HG03135 (cell line): Measurements from ENCODE around the gene HPCAL1.
A peak's percentile ranks its signal among the peaks of the same experiment; 100 is the strongest.

Experiments
- ATAC-seq: cut with Tn5 transposase; IDR thresholded peaks from one replicate; pipeline ENCODE4 v1.9.1; 2021; ENCODE audit warnings: mild to moderate bottlenecking, moderate library complexity; ENCODE audit not compliant: unreplicated experiment

The HPCAL1 gene

DNA sequence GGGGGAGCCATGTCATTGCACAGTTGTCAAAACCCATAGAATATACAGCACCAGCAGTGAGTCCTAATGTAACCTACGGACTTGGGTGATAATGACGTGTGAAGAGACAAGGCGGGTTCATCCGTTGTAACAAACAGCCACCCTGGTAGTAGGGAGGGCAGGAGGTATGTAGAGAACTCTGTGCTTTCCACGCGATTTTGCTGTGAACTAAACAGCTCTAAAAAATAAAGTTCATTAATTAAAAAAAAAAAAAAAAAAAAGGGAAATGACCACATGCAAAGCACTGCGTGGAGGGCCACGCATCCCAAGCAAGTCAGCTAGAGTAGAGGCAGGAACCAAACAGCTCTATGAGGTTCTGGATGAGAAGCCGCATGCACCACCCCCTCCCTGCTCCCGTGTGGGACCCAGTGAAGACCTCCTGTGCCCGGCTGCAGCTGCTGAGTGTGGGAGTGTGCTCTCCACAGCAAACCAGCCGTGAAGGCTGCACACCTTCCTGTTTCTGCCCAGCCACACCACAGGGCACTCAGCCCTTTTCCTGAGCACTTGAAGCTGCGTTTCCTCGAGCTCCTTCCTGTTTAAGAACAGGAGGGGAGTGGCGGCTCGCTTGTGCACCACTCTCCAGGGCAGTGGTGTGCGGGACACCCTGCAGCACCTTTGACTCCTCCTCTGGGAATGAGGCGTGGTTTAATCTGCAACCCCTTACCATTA is 79.8 kb downstream of the HPCAL1 start:
- ATAC-seq = peak; percentile 44

DNA sequence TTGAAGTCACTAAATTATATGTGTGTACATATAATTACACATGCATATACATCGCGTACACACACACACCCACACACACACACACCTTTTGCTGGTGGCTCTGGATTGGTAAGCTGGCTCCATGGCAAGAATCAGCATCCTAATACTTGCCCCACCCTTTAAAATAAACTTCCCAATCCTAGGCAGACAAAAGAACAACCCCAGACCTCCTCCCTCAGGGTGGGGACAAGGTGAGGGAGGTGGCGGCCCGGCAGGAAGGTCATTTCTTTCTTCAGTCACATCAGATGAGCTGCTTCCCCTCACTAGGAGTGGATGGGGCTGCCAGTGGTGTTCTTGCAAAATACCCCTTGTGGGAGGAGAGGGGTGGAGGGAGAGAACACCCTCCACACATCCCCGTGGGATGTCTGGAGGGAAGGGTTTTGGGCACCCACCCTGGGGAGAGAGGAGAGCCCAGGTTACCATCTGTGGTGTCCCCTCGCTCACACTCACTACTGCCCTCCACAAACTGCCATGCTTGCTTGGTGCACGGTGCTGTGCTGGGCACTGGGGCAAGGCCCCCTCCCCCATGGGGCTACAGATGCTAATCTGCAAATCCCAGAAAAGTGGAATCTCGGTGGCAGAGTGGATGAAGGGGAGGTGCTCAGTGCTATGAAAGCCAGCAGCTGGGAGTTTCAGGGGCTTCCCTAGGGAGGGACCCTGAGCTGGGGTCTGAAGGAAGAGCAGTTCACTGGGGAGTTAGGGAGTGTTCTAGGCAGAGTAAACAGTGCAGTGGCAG is 81.4 kb downstream of the HPCAL1 start:
- no peak for ATAC-seq

GRCh38 chr2:10385501-10385900 is 82.8 kb downstream of the HPCAL1 start:
- ATAC-seq = no peak

GRCh38 chr2:10385933-10386773 is 83.4 kb downstream of the HPCAL1 start:
- ATAC-seq = no peak

DNA sequence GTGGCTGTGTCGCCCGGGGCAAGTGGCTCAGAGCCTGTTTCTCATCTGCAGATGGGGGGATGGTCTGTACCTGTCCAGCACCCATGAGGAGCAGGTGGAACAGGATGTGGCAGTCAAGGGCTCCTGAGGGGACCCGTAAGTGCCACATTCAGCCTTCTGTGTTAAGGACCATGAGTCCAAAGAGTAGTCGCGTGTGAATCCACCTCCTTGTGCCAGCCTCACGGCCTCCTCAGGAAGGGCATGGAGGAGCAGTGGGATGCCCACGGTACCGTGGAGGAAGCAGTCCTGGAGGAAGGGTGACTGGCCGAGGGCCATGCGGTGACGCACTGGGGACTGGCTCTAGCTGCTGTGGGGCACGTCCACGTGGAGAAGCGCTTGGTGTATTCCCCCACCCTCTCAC is 84.3 kb downstream of the HPCAL1 start:
- ATAC-seq = no peak

DNA sequence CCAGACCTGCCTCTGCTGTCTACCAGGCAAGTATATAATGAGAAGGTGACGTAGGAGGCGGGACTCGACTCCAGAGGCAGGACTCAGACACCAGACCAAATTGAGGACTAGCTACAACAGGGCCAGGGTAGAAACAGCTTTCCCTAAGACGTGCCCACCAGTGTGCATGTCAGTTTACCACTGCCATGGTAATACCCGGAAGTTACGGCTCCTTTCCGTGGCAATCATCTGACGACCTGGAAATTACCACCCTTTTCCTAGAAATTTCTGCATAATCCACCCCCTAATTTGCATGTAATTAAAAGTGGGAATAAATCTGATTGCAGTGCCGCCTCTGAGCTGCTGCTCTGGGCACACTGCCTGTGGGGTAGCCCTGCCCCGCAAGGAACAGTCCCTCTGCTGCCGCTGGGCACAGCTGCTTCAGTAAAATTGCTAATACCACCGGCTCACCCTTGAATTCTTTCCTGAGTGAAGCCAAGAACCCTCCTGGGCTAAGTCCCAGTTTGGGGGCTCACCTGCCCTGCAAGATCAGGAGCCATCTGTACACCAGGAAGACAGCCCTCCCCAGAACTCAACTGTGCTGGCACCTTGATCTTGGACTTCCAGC is 86.4 kb downstream of the HPCAL1 start:
- ATAC-seq = no peak

DNA sequence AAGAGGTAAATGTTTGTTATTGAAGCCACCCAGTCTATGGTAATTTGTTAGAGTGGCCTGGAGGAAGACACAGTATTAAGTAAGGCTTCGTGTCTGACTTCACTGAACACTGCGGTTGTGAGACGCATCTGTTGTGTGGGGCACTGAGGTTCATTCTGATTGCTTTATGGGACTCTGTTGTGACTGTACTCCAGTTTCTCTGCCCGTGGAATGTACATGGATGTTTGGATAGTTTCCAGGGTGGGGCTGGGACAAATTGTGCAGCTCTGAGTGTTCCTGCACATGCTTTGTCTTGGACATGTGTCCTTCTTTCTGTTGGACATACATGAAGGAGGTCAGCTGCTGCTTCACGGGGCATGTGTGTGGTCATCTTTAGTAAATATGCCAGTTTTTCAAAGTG is 86.9 kb downstream of the HPCAL1 start:
- no peak for ATAC-seq

GRCh38 chr2:10390369-10390801 is 87.7 kb downstream of the HPCAL1 start:
- no peak for ATAC-seq

DNA sequence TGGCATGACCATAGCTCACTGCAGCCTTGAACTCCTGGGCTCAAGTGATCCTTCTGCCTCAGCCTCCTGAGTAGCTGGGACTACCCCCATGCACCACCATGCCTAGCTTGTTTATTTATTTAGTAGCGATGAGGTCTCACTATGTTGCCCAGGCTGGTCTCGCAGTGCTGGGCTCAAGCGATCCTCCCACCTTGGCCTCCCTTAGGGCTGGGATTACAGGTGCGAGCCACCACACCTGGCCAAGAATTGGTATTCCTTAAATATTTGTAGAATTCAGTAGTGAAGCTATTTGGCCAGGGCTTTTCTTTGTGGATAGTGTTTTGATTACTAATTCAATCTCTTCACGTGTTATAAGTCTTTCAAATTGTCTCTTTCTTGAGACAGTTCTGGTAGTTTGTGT is 89.4 kb downstream of the HPCAL1 start:
- no peak for ATAC-seq

- ATAC-seq = no peak
Observed at GRCh38 chr2:10392548-10392947, 89.8 kb downstream of the HPCAL1 start.

- ATAC-seq = no peak
Observed at GRCh38 chr2:10392951-10393639, 90.4 kb downstream of the HPCAL1 start.

DNA sequence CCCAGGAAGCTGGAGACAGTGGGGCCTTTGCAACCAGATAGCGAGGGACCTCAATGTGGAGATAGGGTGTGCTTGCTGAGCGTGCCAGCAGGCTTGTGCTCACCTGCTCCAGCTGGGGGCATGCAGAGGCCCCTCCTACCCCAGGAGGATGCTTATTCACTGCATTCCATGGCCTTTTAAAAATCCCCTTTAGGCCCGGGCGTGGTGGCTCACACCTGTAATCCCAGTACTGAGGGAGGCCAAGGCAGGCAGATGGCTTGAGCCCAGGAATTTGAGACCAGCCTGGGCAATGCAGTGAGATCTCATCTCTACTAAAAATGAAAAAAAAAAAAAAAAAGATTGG is 90.9 kb downstream of the HPCAL1 start:
- ATAC-seq = no peak

- no peak for ATAC-seq
Observed at GRCh38 chr2:10395893-10396292, 93.2 kb downstream of the HPCAL1 start.

DNA sequence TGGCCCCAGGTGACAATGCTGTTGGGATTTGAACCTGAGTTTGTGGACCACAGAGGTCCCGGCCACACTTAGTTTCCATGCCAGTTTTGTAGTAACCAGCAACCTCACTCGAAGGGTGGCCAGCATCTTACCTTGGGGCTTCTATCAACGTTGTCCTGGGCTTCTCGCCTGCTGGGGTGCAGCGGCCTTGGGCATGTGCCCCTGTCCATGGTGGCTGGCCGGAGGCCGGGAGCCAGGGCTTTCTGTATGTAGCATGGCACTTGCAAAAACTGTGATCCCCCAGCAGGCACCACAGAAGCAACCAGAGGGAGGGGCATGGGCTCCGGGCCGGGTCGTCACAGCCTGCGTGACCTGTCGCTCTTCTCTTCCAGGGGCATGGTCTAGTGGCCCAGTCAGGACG is 93.8 kb downstream of the HPCAL1 start:
- ATAC-seq = no peak

DNA sequence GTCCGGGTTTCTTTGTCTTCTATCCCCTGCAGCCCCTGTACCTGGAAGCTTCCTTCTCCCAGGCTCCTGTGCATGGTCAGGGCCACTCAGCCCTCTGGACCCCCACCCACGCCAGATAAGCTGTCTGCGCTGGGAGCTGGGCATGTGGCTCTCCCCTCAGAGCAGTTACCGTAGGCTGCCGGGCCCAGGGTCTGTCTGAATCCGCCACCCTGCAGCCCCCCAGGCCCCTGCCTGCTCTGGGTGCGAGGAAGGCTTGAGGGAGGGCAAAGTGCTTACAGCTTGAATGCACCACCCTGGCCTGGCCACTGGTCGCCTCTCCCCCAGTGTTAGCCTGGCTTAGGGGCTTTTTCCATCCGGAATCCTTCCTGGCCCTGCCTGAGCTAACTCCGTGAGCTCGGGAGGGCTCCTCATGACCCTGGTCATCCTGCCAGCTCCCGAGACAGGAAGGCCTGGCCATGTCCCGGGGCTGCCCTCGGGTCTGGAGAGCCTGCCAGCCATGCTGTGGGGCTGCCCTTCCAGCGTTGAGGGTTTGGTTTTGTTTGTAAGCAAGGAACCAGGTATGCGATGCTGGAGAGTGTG is 94.7 kb downstream of the HPCAL1 start:
- no peak for ATAC-seq

- ATAC-seq = no peak
Observed at GRCh38 chr2:10397878-10398277, 95.2 kb downstream of the HPCAL1 start.

- no peak for ATAC-seq
Observed at GRCh38 chr2:10398496-10398895, 95.8 kb downstream of the HPCAL1 start.

DNA sequence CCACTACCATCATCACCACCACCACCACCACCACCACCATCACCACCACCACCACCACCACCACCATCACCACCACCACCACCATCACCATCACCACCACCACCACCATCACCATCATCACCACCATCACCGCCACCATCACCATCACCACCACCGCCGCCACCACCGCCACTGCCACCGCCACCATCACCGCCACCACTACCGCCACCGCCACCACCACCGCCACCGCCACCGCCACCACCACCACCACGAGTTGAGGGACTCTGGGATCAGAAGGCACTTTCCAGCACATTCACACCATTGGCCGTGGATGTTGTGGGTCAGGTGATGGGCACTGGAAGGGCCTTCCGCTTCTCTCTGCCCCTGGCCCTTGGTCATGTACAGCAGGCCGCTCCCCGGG is 96.7 kb downstream of the HPCAL1 start:
- no peak for ATAC-seq

- no peak for ATAC-seq
Observed at GRCh38 chr2:10400002-10400401, 97.3 kb downstream of the HPCAL1 start.

- ATAC-seq = no peak
Observed at GRCh38 chr2:10400568-10400977, 97.9 kb downstream of the HPCAL1 start.
